Subcutaneous preadipocyte (primary cell): ENCODE data around the gene AHCYL1. TPM values are rescaled to one million over a fixed set of nuclear protein-coding genes. Genes with fewer than 3 reads are reported as not detected.

Source experiments
- total RNA-seq: library from RNA; depleted of rRNA; stranded (reverse); fragments of >200 nt; gene quantifications from 2 replicates; pipeline ENCODE4 v1.2.3, GENCODE V29; 2012

AHCYL1 gene
- total RNA-seq = 34.2 and 44.0 TPM in 2 replicates

DNA sequence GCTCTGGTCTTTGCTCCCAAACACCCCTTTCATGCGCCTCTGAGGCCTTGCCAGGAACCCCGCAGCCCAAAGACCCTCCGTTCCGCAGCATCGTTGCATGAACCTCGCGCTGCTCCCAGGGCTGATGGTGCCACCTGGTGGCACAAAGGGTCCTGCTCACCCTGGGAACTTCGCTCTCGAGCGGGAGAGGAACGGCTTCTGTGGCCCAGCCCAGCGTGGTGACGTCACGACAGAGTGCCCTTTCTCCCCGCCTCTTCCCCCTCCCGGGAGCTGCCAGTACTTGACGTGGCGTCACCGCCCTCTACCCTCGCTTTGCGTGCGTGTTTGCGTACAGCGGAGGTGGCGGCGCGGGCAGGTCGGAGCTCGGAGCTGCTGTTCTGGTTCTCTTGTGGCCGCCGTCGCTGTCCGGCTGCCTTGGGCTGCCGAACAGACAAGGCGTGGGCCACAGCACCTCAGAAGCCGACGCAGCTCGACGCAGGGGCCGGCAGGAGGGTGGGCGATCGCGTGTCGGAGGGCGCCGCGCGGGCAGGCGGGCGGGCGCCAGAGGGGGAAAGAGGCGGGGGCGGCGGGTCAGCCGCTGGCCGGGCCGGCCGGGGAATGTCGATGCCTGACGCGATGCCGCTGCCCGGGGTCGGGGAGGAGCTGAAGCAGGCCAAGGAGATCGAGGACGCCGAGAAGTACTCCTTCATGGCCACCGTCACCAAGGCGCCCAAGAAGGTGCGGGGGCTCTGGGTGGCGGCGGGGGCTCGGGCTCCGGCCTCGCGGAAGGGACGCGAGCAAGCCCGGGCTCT lies at the start of gene AHCYL1:
AHCYL1 (plus strand) TSS at position 310 of the 791 bp plus-strand sequence; CDS start at position 598, 288 bp downstream.

DNA sequence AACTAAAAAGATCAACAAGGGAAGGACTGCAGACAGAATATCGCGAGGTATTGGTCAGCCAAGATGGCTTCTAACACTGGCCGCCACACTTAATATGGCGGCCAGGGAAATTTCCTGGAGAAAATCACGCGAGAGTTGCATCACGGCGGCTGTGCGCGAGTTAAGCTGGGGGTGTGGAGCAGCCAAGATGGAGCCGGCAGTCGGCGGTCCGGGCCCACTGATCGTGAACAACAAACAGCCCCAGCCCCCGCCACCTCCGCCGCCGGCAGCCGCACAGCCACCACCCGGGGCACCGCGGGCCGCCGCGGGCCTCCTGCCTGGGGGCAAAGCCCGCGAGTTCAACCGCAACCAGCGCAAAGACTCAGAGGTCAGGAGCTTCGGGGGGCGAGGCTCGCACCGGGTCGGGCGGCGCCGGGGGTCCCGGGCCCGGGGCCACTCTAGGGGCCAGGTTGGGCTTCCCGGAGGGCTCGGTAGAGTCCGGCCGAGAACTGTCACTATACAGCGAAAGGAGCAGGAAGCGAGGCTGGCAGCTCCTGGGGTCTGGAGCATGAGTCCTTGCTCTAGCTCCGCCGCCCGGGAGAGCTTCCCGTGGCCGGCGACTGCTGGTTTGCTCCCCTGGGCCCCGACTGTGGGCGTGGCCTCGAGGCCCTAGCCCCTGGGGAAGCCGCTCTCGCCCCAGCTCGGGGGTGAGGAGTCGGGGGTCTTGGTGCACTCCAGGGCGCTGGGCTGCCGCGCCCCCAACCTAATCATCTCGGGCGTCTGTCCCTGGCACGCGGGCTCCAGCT lies 50.1 kb downstream of the AHCYL1 start, which contains the start of gene STRIP1:
STRIP1 (plus strand) TSS at position 174 of the 785 bp plus-strand sequence; CDS start at position 188, 14 bp downstream.

DNA sequence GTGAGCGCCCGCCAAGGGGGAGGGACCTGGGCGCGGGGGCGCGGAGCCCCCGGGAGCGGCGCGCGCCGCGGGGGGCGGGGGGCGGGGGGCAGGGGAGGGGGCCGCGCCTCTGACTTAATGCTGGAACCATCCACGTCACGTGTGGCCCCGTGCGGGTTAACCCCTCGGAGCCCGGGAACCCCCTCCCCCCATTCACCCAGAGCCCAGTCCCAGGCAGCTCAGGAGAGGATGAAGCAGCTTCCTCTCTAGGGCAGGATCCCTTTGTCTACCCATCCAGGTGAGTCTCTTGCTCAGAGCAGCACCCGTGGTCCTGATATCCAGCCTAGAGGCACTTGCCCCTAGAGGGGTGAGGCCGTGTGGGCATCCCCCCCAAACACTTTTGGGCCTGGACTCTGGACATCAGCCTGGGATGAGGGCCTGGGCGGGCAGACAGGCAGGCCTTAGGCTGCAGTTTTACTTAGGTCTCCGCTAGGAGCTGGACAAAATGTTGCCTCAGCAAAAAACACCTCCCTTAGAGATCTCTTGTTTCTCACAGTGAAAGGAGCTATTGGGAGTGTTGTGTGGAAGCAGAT lies 86.2 kb downstream of the AHCYL1 start, which contains the start of gene ALX3:
ALX3 (minus strand) TSS at position 2 of the 572 bp plus-strand sequence. CDS start 60 bp downstream, outside the sequence.

Other genes starting within 250 kb of the AHCYL1 start
- 37.1 and 37.5 TPM in 2 replicates for gene GSTM3, start 243.7 kb upstream of the AHCYL1 start, total RNA-seq
- not detected in 2 replicates for gene EPS8L3, start 220.8 kb upstream of the AHCYL1 start, total RNA-seq
- gene CSF1, start 73.9 kb upstream of the AHCYL1 start, total RNA-seq = 45.0 and 64.7 TPM in 2 replicates
- gene STRIP1, start 49.9 kb downstream of the AHCYL1 start, total RNA-seq = 31.2 and 44.6 TPM in 2 replicates
- not detected in 2 replicates for gene ALX3, start 85.9 kb downstream of the AHCYL1 start, total RNA-seq
- not detected in 2 replicates for gene UBL4B, start 127.7 kb downstream of the AHCYL1 start, total RNA-seq
- gene SLC6A17, start 165.7 kb downstream of the AHCYL1 start, total RNA-seq = under 0.01 and 0.20 TPM in 2 replicates
- 1.1 and 1.4 TPM in 2 replicates for gene KCNC4, start 225.5 kb downstream of the AHCYL1 start, total RNA-seq